K562 (cell line): ENCODE results near the gene JPT1. TPM values are rescaled to one million over a fixed set of nuclear protein-coding genes. Genes with fewer than 3 reads are reported as not detected.

Source experiments
- CREBBP ChIP-seq: IDR thresholded peaks from one replicate; pipeline ENCODE4 v1.6.1; 2012; ENCODE audit warnings: low read depth, mild to moderate bottlenecking, control low read depth, inconsistent platforms, low read length
- DMBX1 ChIP-seq: fragments of 250-450 bp; sonication (Bioruptor Pico); IDR thresholded peaks from 2 replicates; pipeline ENCODE4 v1.8.0; 2022; ENCODE audit warnings: inconsistent platforms, mild to moderate bottlenecking, moderate library complexity, borderline replicate concordance
- FOS ChIP-seq: IDR thresholded peaks from 3 replicates; pipeline ENCODE4 v1.6.1; 2011; ENCODE audit not compliant: insufficient read length; ENCODE audit errors: extremely low read depth
- GTF2F1 ChIP-seq: IDR thresholded peaks from 2 replicates; pipeline ENCODE4 v1.6.1; 2011; ENCODE audit warnings: low read depth, low read length, improper control_type of control experiment
- KAT8 ChIP-seq: fragments of 450-650 bp; IDR thresholded peaks from 2 replicates; pipeline ENCODE4 v1.6.1; 2016; ENCODE audit warnings: low read depth, mild to moderate bottlenecking
- NFE2 ChIP-seq: IDR thresholded peaks from 2 replicates; pipeline ENCODE4 v1.6.1; 2014; ENCODE audit warnings: antibody characterized with exemption, low read depth
- PCBP2 ChIP-seq: fragments of 200-400 bp; formaldehyde crosslinking; IDR thresholded peaks from 2 replicates; pipeline ENCODE4 v1.6.1; 2018; ENCODE audit warnings: low read length, low read depth, mild to moderate bottlenecking, moderate library complexity; ENCODE audit not compliant: poor library complexity, severe bottlenecking
- TSC22D4 ChIP-seq: fragments of 450-650 bp; IDR thresholded peaks from 2 replicates; pipeline ENCODE4 v1.6.1; 2016; ENCODE audit warnings: missing genetic modification characterization, missing biosample characterization, control low read depth
- ZBTB40 ChIP-seq, 2 experiments: fragments of 450-650 bp in 1 of 2; sonication (generic) in 1 of 2; formaldehyde crosslinking in 1 of 2; IDR thresholded peaks; 2 replicates each; pipeline versions ENCODE4 v1.7.1 to v1.9.0; 2016 to 2022; ENCODE audit warnings: inconsistent platforms in 1 of 2, mild to moderate bottlenecking in 1 of 2, missing genetic modification reagents in 1 of 2
- ZNF232 ChIP-seq: sonication (generic); formaldehyde crosslinking; IDR thresholded peaks from 2 replicates; pipeline ENCODE4 v1.8.0; 2022; ENCODE audit warnings: mild to moderate bottlenecking, missing genetic modification reagents
- polyA plus RNA-seq, 8 experiments: library from polyadenylated mRNA; depleted of rRNA in 4 of 8; stranded (reverse) in 5 of 8; unstranded in 3 of 8; fragments of >200 nt; fragmentation: Nextera tagmentation in 2 of 8; fragmentation: Illumina TruSeq in 1 of 8; extraction: Ambion mirVana in 2 of 8; extraction: Trizol in 1 of 8; gene quantifications; 2 replicates each; pipeline versions ENCODE4 v1.2.1 to v1.2.3, GENCODE V29; 2011 to 2014; ENCODE audit warnings: inconsistent platforms in 1 of 8, missing spikeins in 1 of 8
- total RNA-seq, 7 experiments: library from RNA; depleted of rRNA in 6 of 7; stranded (reverse); fragments of >200 nt in 6 of 7; fragmentation: Illumina TruSeq in 2 of 7; extraction: Trizol in 2 of 7; gene quantifications; 2 replicates each; pipeline versions ENCODE4 v1.2.1 to v1.2.3, GENCODE V29; 2011 to 2021; ENCODE audit warnings: low replicate concordance in 1 of 7

The JPT1 gene
- total and polyA plus RNA-seq, 9 of the 15 experiments (the other 6 are each of a cell fraction or from before 2014, with no cell fraction given) = 56.7 to 292 (median 144) TPM

DNA sequence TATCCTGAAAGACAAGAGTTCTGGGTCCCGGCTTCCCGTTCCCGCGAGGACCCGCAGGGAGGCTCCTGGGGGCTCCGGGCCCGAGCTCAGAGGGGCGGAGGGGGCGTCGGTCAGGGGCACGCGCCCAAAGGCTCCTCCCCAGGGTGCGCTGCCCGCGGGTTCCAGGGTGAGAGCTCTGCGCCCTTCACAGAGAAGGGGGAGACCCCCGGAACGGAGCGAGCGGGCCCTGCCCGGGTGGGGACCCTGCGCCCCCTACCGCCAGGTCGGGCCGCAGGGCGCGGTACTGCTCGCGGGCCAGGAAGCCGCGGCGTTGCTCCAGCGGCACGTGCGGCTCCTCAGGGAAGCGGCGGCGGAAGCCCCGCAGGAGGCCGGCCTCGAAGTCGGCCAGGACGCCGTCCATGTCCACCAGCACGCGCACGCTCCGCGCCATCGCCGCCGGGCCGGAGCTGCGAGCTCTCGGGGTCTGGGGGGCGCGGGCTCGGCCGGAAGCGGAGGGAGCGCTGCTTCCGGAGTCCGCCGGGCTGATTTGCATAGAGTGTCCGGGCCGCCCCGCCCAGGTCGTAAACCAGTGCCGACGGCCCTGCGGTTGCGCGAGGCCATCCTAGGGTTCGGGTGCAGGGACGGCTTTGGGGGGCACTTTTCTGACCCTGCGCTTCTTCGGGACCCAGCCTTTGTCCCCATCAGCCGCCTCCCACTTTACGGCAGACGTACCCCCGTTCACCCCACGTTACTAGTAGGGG is 22.9 kb downstream of the JPT1 start, which contains the start of gene NT5C (continued):
- TF ChIP-seq ZBTB40 (IDR thresholded peaks at IDR 0.05) (peak; percentile 92), ZBTB40 (CRISPR knock-in tag; IDR thresholded peaks at IDR 0.05) (no peak), KAT8 (no peak), TSC22D4 (tag) (no peak), ZNF232 (no peak), DMBX1 (CRISPR knock-in tag) (peak; percentile 81), NFE2 (no peak), PCBP2 (no peak), CREBBP (no peak), GTF2F1 (peak; percentile 60; the same call in 1 of the 2 replicates), FOS (no peak)
